Neural crest cell (in vitro differentiated cells): ENCODE measurements around the gene ARHGAP28. TPM values are rescaled to one million over a fixed set of nuclear protein-coding genes. Genes with fewer than 3 reads are reported as not detected.

Experiments used
- DNase-seq: peaks from one replicate; pipeline ENCODE4 v3.0.0; 2021; ENCODE audit warnings: low read depth, mixed read lengths, low spot score
- H3K27ac Mint-ChIP-seq: one replicate; pipeline ENCODE4 v1.8.0; 2021; ENCODE audit warnings: mild to moderate bottlenecking, mixed read lengths; ENCODE audit not compliant: unreplicated experiment
- H3K27me3 Mint-ChIP-seq: 2 replicates; pipeline ENCODE4 v1.8.0; 2021; ENCODE audit warnings: low read depth, mild to moderate bottlenecking, mixed read lengths
- H3K36me3 Mint-ChIP-seq: 2 replicates; pipeline ENCODE4 v1.8.0; 2021; ENCODE audit warnings: low read depth, mild to moderate bottlenecking, mixed read lengths
- H3K4me1 Mint-ChIP-seq: 2 replicates; pipeline ENCODE4 v1.8.0; 2021; ENCODE audit warnings: mixed read lengths
- H3K4me3 Mint-ChIP-seq: one replicate; pipeline ENCODE4 v1.8.0; 2021; ENCODE audit warnings: mild to moderate bottlenecking, mixed read lengths
- H3K9me3 Mint-ChIP-seq: 2 replicates; pipeline ENCODE4 v1.8.0; 2021; ENCODE audit warnings: mixed read lengths
- CTCF ChIP-seq: fragments of 200-600 bp; sonication (generic); conservative IDR thresholded peaks from 2 replicates; pipeline ENCODE4 v1.5.0; 2021; ENCODE audit warnings: antibody characterized with exemption, mild to moderate bottlenecking
- total RNA-seq: library from RNA; stranded (reverse); gene quantifications from 2 replicates; pipeline ENCODE4 v1.2.1, GENCODE V29; 2021

Gene ARHGAP28
- total RNA-seq, 1 donor from 2014 or later, result 20.2 TPM

- DNase-seq, result no peak
- H3K27me3 Mint-ChIP-seq, result no peaks in the 10 kb centered on the region
- no peaks in the 10 kb centered on the region for H3K9me3 Mint-ChIP-seq
- H3K27ac Mint-ChIP-seq, result no peak overlapping the region
- TF ChIP-seq CTCF, result no peak
- H3K4me3 Mint-ChIP-seq, result no peak overlapping the region
- H3K36me3 Mint-ChIP-seq, result peaks cover 45% of the 10 kb centered on the region
- H3K4me1 Mint-ChIP-seq, result peaks cover 27% of the 10 kb centered on the region
Observed at GRCh38 chr18:6940451-6940850, 210.9 kb downstream of the ARHGAP28 start.

- H3K27ac Mint-ChIP-seq, result peak overlapping the region; percentile 37
- no peak overlapping the region for H3K4me3 Mint-ChIP-seq
- peaks cover 41% of the 10 kb centered on the region for H3K36me3 Mint-ChIP-seq
- no peak for DNase-seq
- TF ChIP-seq CTCF, result no peak
- H3K9me3 Mint-ChIP-seq, result no peaks in the 10 kb centered on the region
- H3K27me3 Mint-ChIP-seq, result no peaks in the 10 kb centered on the region
- H3K4me1 Mint-ChIP-seq, result peaks cover 14% of the 10 kb centered on the region
Observed at GRCh38 chr18:6941996-6942395, 212.5 kb downstream of the ARHGAP28 start.

- no peaks in the 10 kb centered on the region for H3K9me3 Mint-ChIP-seq
- no peak overlapping the region for H3K4me3 Mint-ChIP-seq
- H3K4me1 Mint-ChIP-seq, result peaks cover 11% of the 10 kb centered on the region
- H3K36me3 Mint-ChIP-seq, result peaks cover 37% of the 10 kb centered on the region
- TF ChIP-seq CTCF, result no peak
- DNase-seq, result no peak
- H3K27ac Mint-ChIP-seq, result no peak overlapping the region
- H3K27me3 Mint-ChIP-seq, result no peaks in the 10 kb centered on the region
Observed at GRCh38 chr18:6942742-6943141, 213.2 kb downstream of the ARHGAP28 start.

GRCh38 chr18:6943143-6943542 lies 213.6 kb downstream of the ARHGAP28 start:
- H3K4me3 Mint-ChIP-seq, result no peak overlapping the region
- no peaks in the 10 kb centered on the region for H3K9me3 Mint-ChIP-seq
- peaks cover 33% of the 10 kb centered on the region for H3K36me3 Mint-ChIP-seq
- no peak for TF ChIP-seq CTCF
- H3K27me3 Mint-ChIP-seq, result no peaks in the 10 kb centered on the region
- no peak for DNase-seq
- peaks cover 8% of the 10 kb centered on the region for H3K4me1 Mint-ChIP-seq
- no peak overlapping the region for H3K27ac Mint-ChIP-seq

GRCh38 chr18:6947338-6948030 lies 218.0 kb downstream of the ARHGAP28 start:
- DNase-seq, result no peak
- H3K4me3 Mint-ChIP-seq, result no peak overlapping the region
- peak overlapping the region; percentile 27 for H3K27ac Mint-ChIP-seq
- H3K4me1 Mint-ChIP-seq, result peaks cover 16% of the 10 kb centered on the region
- H3K36me3 Mint-ChIP-seq, result peaks cover 43% of the 10 kb centered on the region
- H3K9me3 Mint-ChIP-seq, result no peaks in the 10 kb centered on the region
- H3K27me3 Mint-ChIP-seq, result no peaks in the 10 kb centered on the region
- no peak for TF ChIP-seq CTCF
